Activated naive CD4-positive, alpha-beta T cell (primary cell): Measurements from ENCODE around the gene GUCY2F.

Experiments
- DNase-seq, 4 experiments: peaks; one replicate each; lab custom pipeline; 2025; lab: John Stamatoyannopoulos, UW

Gene GUCY2F

DNA sequence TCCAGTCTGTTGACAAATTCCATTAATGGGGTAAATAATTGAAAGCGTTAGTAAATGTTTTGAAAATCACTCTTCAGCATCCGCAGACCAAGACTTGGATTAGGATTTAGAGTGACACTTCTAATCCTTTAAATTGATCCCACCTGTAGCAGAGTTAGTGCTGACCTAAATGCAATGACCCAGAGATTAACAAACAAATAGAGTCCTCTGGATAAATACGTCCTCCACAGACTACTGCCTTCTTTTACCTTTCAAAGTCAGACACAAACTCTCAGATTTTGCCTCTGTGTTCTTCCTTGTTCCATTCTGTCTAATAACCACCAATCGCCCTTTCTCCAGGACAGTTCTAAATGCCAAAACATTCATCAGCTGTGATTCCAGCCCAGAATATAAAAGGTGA is at the start of gene GUCY2F:
GUCY2F (minus strand) TSS at position 101 of the 400 bp plus-strand sequence. CDS start 6,150 bp downstream, outside the sequence.
- no peak for DNase-seq

DNA sequence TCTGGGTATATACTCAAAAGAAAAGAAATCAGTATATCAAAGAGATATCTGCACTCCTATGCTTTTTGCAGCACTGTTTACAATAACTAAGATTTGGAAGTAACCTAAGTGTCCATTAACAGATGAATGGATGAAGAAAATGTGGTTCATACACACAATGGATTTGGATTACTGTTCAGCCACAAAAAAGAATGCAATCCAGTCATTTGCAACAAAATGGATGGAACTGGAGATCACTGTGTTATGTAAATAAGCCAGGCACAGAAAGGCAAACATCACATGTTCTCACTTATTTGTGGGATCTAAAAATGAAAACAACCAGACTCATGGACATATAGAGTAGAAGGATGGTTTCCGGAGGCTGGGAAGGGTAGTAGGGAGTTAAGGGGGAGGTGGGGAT is 37.1 kb upstream of the GUCY2F start:
- no peak for DNase-seq

DNA sequence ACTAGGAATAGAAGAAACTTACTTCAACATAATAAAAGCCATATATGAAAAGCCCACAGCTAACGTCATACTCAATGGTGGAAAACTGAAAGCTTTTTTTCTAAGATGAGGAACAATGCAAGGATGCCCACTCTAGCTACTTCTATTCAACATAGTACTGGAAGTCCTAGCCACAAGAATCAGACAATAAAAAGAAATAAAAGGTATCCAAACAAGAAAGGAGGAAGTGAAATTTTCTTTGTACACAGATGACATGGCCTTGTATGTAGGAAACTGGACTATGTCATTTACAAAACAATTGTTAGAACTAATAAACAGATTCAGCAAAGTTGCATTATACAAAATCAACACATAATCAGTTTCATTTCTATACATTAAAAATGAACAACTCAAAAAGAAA is 29.2 kb upstream of the GUCY2F start:
- DNase-seq: no peak

DNA sequence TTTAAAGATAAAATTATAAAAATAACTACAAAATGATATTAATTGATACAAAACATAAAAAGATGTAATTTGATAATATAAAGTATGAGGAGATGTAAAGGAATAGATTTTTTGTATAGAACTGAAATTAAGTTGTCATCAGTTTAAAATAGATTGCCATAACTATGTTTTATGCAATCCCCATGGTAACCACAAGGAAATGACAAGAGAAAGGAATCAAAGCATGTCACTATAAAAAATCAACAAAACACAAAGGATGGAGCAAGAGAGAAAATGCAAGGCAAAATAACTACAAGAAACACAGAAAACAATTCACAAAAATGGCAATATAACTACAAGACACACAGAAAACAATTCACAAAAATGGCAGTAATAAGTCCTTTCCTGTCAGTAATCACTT is 27.0 kb upstream of the GUCY2F start:
- DNase-seq: no peak

DNA sequence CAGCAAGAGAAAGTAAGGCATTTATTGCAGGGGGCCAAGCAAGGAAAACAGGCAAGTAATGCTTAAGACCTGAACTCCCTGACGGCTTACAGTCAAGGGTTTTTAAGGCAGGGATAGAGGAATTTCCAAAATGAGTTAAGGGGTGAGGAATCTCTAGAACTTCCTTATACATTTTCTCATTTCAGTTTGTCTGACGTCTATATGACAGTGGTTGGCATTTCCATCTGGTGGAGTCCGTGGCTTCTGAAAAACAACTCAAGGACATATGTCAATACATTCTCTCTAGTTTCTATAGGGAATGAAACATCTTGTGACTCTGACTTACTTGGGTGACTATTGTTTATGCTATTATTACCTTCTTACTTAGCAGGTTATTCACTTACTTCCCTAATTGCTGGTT is 19.3 kb upstream of the GUCY2F start:
- DNase-seq: no peak

DNA sequence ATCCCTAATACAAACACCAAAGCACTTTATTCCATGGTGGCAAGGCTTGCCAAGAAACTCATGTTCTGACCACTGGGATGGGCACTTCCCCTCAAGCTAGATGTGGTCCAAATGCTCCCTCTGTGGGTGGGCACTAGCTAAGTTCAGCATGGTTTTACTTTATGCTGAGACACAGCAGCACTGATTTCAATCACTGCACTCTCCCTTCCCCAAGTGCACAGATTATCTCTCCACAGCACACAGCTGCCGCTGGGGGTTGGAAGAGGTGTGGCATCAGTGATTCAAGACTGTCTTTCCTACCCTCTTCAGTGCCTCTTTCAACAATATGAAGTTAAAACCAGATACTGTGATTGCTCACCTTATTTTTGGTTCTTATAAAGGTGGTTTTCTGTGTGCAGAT is 16.5 kb upstream of the GUCY2F start:
- DNase-seq: no peak

DNA sequence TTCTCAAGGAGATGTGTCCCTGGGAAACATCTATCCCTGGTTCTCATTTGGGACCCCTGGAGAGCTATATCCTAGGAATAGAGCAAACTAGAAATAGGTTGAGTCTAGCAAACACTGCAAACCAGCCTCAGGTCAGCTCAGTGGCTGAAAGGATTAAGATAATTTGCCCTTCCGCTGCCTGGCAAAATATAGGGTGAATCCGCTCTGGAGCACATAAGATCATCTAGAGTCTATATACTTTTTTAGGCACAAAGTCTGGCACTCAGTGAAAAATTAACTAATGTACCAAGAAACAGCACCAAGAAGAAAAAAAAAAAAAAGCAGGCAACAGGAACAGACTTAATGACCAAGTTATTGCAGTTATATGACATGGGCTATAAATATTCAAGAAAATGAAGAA is 7.3 kb upstream of the GUCY2F start:
- DNase-seq: no peak

DNA sequence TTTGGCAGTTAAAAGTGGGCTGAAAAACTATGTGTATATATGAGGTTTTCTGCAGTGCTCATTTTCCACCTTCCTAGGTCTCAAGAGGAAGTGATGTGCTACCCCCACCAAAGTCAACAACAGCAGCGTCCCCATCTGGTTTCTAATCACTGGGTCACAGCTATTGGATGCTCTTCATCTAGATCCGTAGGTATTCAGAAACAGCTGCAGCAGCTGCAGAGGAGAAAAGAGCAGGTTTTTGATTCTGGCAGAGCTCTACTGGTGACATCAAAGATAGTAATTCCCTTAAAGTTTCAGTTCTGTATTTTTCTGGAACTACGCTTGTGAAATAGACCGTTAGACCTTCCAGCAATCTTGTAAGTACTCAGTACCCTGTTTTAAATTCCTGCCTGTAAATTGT is 5.8 kb upstream of the GUCY2F start:
- DNase-seq: no peak

DNA sequence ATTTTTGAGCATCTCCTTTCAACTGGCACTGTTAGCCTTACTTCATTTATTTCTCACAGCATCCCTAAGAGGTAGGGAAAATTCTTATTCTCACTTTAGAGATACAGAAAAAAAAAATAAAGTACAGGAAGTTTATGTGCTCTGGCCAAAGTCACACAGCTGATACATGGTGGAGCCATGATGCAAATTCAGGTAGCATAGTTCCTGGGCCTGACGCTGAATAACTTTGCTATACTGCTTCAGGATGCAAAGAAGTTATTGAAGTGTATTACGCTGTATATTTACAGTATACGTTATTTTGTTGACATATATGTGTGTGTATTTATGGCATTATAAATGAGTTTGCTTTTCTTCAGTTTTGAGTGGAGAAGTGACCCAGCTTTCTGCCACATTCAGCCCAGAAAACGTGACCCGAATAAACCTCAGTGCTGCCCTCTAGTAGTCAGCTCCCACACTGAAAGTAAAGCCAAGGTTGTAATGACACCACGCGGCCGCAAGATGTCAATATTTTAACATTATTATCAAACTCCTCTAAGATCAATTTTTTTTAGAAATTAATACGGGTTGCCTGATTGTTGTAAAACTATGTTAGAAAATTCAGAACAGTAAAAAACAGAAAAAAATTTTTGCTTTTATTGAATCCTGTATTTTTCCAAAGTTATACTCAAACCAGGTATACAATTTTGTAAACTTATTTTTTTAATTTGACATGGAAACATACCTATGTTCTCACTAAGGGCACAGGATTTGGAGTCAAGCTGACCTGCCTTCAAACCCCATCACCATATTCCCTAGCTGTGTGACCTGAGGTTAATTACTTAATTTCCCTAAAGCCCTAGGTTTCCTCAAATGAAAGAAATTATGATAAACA is 3.8 kb upstream of the GUCY2F start:
- peak; percentile 3 to 26 (median 17) for DNase-seq

DNA sequence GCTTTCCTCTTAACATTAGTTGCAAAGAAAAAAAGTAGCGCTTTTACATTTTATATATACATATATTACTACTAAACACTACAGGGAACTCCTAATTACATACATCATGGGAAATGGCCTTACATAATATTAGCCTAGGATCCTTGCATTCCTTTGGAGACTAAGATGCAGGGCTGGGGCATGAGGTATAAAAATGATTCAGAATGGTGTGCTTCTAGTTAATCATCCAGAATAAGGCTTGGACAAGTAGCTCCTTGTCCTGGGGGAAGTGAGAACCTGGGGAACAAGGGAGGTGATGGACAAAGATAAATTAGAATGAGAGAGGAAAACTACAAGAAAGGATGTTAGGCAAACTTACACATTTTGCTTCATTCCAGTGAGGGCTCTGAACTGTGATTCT is 3.0 kb upstream of the GUCY2F start:
- no peak for DNase-seq

DNA sequence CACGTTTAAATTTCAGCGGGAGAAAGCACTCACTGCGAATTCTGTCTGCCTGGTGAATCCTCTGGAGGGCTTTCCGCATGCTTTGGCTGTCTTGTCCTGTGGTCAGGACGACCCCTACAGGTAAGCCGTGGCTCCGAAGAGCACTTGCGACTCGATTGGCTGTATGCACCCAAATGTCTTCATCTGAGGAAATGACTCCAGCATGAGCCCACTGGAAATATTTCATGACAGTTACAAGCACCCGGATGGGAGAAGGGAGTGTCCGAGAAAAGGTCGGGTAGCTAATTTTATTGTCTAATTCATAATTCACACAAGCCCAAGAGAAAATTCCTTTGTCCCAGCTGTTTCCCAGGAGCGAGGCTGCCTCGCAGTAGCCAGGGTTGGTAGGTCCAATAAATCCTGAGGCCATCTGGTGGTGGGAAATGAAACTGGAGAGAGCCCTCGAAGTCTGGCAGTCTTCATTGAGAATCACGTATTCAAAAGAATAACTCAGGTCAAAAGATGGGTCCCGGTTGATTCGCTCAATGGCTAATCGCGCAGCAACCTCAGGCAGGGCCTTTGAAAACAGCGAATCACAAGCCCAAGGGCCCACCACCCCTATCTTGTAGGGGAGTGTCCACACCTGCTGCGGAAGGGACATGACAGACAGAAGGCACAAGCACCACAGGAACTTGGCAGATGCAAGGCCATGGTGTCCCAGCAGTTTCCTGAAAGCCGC is 6.6 kb downstream of the GUCY2F start:
- no peak for DNase-seq

DNA sequence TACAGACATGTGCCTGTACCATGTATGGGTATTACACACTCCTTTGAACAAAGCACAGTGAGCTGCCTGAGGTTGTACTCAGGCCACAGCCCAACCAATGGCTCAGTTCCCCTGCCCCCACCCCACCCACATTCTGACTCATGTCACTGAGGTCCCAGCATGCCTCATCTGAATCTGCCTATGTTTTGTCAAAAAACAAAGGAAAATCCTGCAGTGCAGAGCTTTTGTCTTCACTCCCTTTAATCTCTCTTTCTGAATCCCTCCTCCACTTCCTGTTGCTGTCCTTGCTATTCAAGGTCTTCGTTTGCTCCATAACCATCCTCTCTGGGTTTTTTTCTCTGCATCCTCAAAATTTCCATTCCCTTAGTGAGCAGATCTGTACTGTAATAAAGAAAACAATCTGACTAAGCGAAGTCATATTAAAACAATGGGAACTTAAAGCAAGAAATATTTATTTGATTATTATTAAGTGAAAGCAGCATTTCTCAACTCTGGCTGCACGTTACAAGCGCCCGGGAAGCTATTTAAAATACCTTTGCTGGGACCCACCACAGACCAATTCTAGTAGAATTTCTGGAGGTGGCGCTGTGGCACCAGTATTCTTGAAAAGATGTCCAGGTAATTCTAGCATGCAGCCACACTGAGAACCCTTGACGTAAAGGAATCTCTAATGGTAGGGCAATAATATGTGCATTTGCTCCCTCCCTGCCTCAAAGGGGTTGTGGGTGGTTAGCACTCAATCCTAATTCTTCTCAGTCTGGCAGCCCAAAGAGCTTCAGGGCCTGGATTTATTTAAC is 8.7 kb downstream of the GUCY2F start:
- no peak for DNase-seq

DNA sequence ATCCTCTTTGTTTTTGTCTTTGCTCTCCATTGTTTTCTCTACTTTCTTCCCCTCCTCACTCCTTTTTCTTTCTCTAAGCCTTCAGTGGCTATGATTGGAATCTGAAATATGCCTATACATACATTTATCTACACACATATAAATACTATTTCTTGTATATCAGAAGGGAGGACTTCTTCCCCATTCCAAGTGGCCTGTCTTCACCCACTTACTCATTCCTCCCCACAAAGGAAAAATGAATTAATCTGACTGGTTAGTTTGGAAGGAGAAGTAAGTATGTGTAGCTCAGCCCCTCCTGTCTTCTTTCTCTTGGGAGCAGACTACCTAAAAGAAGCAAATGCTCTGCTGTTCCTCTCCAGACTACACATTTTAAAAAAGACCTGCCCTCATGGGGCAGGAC is 17.7 kb downstream of the GUCY2F start:
- DNase-seq: no peak

DNA sequence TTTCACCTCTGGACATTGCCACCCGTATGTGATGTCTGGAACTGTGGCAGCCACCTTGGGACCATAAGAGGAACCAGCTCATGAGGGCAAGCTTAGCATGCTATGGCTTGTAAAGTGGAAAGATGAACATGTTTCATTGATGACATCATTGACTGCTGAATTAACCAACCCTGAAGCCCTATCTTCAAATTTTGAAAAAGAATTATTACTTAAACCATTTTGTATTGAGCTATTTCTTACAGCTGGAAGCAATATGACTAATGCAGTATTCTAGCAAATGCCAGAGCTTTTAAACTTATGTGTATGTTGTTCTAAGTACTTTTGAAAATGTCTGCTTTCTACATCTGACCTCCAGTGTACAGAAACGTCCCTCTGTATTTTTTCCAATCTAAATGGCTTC is 18.1 kb downstream of the GUCY2F start:
- no peak for DNase-seq

DNA sequence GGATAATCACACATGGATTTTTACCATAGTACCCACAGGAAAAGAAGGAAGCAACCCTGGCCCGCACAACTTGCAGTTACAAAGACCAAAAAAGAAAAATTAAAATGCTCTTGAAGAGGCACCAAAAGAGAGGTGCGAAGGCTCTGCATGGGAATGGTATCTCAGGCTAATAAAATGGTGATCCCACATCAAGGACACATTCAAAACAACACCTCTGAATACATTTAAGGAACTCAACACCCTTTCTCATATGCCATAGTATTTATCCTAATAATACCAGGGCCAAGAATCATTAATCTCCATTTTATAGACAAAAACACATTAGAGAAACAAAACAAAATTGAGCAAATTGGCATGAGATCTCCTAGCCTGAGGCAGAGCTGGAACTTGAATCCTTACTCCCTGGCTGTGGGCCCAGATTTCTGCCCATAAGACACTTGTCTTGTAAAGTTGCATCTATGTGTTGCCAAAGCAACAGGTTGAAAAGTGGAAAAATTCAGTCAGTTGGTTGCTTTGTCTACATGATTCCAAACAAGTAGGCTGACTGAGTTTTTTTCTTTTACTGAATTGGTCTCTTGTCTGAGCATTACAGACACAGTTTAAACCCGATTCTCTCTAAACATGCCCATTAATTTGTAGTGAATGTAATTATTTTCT is 33.5 kb downstream of the GUCY2F start:
- no peak for DNase-seq

DNA sequence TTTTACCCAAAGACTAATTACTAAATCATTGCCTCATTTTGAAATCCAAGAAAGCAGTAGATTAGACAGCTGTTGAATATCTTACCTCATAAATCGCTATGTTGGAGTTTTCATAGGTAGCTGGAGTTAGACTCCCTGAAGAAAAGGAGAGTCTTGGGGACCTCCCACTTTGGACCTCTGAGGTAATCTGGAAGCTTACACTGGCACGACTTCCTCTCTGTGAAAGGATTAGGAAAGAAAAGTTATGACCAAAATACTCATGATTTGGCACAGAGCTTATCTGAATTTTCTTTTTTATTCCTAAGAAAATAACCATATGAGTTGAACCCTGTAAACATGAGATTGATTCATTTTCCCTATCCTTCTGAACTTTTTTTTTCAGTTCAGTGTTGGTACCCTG is 40.6 kb downstream of the GUCY2F start:
- no peak for DNase-seq

DNA sequence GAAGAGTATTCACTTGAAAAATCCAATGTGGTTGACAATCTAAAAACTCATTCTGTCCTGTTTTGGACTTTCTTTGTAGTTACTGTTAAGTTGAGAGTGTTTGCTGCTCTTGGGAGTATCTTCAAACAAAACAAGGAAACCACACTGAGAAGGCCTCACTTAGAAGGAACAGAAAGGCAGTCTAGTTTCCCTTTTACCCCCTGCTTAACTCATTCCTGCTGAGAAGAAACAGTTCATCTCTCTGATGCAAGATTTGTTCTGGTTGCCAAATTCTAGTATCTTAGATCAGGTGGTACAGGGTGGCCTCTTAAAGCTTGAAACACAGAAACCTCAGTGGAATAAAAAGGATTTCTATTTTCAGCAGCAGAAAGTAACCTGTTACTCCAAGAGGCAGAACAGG is 41.4 kb downstream of the GUCY2F start:
- no peak for DNase-seq

DNA sequence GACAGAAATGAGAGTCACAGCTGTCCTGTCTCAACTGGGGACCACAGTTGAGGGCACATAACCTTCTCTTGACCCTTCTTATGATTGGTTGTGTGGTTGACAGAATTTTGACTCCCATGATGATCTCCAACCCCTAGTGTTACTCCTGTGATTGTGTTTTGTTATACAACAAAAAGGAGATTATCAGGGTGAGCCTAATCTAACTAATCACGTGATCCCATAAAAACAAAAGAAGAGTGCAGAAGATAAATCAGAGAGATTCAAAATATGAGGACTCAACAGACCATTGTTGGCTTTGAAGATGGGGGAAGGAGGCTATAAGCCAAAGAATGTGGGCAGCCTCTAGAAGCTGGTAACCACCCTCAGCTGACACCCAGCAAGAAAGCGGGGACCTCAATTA is 72.7 kb downstream of the GUCY2F start:
- DNase-seq: no peak

DNA sequence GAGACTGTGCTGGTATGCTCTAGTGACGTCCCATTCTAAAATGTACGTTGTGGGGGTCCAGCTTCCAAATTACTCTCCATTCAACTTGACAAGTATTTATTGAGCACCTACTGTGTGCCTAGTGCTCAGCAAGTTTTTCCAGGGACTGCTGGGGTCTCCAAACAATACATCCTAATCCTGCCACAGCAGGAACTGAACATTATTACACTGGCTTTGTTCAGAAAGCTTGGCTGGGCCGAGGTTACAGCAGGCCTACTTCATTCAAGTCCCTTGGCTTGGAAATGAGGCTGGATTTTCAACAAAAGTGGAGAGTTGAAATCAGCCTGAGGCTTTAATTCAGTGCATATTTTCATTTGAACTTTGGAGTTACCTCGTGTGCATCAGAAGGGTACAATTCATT is 78.0 kb downstream of the GUCY2F start:
- no peak for DNase-seq

DNA sequence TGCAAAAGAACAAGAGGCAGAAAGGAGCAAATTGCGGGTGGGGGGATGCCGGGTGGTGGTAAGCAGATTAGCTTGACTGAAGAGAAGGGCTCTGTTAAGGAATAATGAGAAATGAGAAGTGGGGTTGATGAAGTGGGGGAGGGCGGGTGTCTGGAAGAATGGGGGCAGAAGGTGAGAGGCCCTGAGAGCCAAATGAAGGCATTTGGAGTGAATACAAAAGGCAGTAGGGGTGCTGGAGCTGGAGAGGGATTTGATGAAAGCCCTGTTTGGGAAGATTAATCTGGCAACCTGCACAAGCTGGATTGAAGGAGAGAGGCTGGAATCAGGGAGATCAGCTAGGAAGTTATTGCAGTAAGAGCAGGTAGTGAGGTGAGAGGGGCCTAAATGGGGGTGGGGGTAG is 82.1 kb downstream of the GUCY2F start:
- DNase-seq: no peak

DNA sequence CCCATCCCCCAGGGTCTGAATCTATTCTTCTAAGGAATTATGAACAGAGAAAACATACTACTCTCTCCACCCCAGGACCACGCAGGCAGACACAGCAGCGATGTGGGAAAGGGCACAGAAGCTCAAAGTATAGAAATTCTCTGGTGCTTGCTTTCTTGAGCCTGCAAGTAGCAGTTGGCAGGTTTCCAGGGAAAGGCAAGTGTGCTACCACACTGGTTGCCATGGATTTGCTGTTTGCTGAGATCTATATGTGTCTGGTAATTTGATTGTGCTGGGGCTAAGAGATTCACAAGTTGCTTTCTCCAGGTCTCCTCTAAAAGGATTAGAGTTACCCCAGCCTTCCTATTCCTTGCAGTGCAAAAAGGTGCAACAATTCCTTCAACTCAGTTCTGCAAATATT is 83.1 kb downstream of the GUCY2F start:
- DNase-seq: no peak

DNA sequence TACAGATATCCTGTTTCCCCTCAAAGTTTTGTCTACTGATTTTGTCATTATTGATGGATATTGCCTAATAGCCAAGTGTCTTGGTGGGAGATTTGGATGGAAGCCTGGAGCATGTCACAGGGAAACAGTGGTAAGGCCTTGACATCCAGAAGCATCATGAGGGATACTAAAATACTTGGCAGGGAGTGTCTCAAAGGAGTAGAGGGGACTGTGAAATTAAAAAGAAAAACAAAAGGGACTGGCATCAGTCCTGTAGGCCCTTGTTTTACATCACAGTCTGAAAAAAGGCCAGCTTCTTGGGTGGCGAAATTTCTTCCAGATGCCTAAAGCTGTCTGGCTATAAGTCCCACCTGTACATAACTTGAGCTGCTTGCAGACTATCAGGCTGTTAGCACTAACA is 83.8 kb downstream of the GUCY2F start:
- no peak for DNase-seq
